GM18907 (cell line): ENCODE data around the gene FAM72D.
A peak's percentile ranks its signal among the peaks of the same experiment; 100 is the strongest.
"Not testable (repeated sequence)": the region's sequence is repeated elsewhere in the genome, so short reads cannot be mapped to it uniquely, and the experiment has no call there.

Experiments
- ATAC-seq: cut with Tn5 transposase; IDR thresholded peaks from one replicate; pipeline ENCODE4 v1.9.1; 2021; ENCODE audit warnings: mild to moderate bottlenecking, moderate library complexity; ENCODE audit not compliant: unreplicated experiment

FAM72D gene

DNA sequence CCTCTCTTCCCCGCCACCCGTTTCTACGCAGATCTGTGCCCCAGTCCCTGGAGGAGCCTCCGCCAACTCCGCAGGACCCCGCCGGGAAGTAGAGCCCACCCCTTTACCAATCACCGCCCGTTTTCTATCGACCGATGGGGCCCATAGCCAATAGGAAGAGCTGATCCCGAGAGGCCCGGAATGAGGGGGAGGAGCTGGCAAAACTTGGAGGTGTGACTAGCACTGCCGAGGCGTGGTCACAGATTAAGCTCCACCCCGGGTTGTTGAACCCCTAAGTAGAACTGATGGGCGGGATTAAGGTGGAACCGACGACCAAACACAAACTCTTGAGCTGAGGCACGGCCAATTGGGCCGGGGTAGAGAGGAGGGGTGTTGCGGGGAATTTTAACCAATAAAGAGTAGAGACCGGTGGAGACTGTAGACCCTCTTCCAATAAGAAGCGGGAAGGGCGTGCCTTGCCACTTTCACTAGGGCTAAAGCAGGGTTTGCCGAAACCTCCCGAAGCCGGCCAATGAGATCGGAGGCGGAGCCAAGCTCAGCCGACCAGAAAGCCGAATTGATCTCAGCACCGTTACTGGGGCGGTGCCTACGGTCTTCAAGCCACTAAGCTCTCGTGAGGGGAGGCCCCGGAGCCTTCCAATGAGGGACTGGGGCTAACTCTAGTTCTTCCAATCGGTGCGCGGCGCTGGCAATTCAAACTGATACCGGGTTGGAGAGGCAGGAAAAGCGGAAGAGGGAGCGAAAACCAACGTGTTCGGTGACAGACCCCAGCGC is at the start of gene FAM72D, which contains the start of gene SRGAP2B:
Gene FAM72D, plus strand, starts transcription at position 691 of the 774 bp plus-strand sequence. CDS start 874 bp downstream, outside the sequence.
Gene SRGAP2B, minus strand, starts transcription at position 45 of the 774 bp plus-strand sequence. CDS start 2,427 bp downstream, outside the sequence.
- peak; percentile 89 for ATAC-seq

DNA sequence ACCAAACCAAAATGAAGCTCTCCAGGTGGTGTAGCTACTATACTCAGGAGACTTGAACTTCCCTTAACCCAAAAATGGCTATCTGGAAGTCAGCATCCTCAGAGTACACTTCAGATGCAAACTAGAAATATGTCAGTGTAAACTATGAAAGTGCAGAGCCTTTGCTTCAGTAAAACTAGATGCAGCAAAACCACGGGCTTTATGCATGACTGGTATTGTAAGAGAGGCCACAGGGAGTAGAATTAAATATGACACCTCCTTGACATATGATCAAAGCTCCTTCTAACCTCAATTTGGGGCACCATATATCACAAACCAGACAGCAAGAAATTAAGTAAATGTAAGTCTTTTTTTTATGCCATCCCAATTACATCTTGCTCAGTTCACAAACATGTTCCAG is 48.2 kb upstream of the FAM72D start:
- ATAC-seq: not testable (repeated sequence)

DNA sequence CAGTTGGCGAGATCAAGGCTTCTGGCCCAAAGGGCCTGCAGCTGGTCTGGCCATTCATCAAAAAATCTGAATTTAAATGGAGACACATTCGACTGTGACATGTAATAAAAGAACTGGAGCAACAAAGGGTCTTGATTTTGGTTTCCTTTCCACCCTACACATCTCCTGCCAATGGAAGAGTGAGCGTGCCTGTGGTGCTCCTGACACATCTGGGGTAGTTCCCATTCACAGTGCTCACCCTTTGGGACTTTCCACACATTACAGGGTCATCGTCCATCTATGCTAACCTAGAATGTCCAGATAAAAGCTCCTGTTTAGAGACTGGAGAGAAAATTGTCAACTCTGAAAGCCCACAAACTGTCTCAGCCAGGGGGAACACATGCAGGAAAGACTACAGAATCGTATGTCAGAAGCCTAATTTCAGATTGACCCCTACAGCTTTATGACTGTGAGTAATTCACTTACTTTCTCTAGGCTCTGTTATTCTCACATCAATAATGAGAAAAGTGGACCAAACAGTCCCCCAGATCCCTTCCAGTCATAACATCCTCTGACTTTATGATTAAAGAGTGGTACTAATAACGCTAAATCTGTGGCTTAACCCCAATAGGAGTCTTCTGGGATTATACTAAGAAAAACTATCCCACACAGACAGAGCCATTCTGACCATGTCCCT is 47.5 kb upstream of the FAM72D start:
- not testable (repeated sequence) for ATAC-seq

DNA sequence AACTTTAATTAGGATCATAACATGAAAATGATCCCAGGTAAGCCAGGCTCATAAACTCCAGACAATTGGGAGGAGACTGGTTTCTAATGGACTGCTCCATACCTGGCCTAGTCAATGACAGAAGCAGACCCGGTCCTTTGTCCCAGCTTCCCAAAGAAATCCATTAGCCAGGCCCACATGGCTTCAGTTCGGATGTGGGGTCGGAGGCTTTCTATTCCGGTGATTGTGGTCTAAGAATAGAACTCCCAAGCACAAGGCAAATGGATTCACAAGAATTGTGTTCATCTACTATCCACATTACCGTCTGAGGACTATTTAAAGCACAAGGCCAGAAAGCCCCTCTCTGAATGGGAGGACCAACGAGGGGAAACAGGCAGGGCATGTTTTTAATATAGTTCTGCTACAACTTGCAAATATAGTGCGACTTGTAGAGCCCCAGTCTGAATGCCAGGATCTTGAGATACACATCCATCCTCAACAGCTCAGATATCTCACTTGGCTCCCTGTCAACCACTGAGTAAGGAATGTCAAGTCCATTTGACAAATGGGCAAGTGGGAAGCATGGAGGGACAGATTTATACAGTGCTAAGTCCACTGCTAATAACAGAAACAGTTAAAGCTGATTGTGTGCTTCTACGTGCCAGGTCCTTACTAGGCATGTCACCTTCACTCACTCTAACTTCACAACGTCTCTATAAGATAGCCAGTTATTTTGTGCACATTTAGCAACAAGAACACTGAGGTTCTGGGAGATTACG is 43.6 kb upstream of the FAM72D start:
- ATAC-seq: not testable (repeated sequence)

DNA sequence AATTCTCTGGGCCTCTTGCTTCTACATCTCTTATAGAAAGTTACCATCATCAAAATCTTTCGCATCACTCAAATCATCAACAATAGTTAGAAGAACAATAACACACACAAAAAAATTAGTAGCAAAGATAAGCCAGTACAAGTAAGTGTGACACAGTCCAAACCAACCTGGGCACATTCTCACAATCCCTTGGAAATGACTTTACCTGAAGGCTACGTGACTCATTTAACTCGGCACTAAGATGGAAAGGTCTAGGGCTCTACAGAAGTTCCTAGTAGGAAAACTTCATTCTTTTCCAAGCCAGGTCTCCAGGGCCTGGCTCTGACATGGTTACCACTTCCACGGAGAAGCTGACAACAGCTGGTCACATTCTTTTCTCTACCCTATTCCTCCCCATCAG is 42.3 kb upstream of the FAM72D start:
- not testable (repeated sequence) for ATAC-seq

DNA sequence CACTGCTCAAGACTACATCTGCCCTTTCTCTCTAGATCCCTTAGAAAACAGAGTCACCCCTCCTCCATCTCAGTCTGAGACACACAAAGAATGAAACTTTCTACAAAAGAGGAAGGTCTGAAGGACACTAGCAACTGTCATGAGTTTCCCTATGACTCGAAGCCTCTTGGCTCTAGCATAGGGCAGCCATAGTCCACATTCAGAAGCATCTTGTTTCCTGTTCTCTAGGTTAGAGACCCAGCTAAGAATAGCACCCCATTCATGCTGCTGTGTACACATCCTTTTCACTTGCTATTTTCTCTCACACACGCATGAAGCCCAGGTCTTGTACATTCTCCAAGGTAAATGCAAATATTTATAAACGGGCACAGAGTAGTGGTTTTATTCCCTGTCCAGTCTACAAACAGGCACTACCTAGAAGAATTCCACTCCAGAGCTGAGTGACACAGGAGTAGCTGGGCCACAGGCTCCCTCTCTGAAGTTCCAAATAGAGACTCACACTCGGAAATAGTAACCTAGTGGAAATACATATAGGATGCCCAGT is 40.5 kb upstream of the FAM72D start:
- ATAC-seq: peak; percentile 99

DNA sequence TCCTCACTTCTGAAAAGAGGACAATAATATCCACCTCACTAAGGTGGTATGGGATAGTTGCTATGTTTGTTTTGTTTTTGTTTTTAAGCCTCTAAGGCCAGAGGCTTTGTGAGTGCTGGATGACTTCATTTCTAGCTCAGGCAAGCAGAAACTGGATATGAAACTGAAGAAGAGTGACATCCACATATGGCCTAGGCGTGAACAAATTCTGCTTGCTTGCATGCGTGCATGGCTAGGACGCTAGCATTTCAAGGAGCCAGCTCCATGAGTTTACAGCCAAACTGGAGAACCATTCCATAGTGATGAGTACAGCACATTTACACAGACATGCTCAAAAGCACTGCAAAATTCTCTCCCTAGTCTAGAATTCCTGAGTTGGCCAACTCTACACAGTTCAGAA is 37.6 kb upstream of the FAM72D start:
- peak; percentile 43 for ATAC-seq

DNA sequence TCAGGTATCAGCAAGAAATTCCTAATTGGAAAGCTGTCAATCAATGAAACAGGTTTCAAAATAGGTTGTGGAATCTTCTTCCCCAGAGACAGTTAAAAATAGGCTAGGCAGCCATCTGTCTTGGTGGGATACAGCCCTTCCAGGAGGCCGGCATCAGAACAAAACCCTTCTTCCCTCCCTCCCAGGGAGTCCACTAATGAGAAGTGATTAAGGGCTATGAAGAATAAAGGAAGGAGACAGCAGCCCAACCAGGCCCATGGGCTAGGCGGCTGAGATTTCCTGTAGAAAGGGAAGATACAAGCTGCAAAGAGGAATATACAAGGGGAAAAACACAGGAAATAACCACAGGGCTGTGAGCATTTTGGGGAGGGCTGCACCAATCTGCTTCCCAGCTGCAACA is 32.5 kb upstream of the FAM72D start:
- not testable (repeated sequence) for ATAC-seq

DNA sequence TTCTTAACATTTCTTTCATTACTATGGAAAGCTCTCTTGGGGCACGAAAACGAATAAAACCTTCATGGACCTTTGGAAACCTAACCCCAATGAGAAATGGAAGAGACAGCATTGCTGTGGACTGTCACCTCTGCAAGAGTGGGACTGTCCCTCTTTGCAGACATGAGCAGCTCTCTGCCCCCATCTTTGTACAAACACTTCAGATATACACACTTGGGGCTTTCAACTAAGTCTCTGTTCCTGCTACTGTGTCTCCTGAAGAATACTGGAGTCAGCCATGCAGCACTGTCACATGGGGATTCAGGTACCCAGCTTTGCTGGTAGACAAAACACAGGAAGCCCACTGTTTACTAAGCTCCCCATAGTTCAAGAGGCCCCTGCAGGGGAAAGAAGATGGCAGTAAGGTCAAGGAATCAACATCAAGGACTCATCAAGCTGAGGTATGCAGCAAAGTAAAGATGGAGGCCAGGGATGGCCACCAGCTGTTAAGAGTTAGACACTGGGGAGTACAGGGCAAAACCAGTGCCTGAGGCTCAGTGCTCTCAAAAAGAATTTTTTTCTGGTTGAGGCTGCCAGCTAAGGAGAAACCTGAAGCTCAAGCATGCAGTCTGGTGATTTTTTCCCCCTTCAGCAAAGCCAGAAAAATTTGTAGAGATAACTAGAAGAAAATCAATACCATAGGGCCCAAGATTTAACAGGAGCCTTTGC is 31.7 kb upstream of the FAM72D start:
- ATAC-seq: not testable (repeated sequence)

DNA sequence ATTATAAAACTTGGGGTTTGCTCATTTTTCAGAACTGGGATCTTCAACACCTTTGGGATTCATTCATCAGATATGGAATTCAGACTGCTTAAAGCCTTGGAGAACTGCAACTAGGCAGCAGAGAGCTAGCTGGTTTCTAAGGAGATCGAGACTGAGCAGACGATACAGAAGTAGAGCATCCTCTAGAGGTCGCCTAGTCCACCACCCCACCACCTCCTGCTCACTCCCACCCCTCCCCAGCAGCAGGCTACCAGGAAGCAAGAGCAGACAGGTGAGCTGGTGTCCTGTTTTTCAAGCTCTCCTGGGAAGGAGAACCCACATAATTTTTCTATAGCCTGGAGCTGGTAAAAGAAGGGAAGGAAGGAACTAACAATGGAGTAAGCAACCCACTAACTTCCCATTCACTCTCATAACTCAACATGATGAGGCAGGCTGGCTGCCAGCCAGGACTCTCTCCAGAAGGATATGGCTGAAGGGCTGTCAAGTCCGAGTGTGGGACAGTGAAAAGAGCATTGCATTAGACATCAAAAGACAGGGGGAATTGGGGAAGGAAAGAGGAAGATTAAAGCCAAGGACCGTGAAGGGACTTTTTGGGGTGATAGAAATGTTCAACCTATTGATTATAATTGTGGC is 30.5 kb upstream of the FAM72D start:
- peak; percentile 68 for ATAC-seq

DNA sequence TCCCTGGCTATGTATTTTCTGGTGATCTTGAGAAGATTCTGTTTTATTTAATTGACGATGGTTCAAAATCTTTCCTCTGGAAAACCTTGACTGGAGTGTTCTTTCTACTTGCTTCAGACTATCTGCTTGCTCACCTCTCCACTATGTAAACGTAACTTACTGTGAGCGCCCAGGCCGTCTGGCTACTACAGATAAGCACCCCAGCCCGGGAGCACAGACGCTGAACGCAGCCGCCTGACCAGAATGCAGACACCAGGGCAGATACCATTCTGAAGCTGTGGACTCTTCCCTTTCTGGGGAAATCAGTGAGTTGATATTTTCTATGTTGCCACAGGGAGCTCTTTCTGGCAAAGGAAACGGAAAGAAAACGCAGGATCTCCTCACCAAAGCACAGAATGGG is 29.3 kb upstream of the FAM72D start:
- not testable (repeated sequence) for ATAC-seq

DNA sequence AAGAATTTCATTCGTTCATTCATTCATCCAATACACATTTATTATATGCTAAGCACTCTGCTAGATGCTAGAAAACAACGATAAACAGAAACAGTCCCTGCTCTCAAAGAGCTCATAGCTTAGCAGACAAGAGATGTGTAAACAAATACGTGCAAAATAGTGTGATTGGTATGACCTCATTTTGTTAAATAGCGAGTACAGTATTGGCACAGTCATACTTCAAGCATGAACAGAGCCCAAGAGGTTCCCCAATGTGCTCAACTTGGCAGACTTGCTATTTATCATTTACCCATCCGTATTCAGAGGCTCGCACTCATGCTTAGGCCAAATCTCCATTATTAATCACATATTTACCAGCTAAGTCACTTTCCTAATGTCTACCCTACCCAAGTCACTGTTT is 24.2 kb upstream of the FAM72D start:
- not testable (repeated sequence) for ATAC-seq

DNA sequence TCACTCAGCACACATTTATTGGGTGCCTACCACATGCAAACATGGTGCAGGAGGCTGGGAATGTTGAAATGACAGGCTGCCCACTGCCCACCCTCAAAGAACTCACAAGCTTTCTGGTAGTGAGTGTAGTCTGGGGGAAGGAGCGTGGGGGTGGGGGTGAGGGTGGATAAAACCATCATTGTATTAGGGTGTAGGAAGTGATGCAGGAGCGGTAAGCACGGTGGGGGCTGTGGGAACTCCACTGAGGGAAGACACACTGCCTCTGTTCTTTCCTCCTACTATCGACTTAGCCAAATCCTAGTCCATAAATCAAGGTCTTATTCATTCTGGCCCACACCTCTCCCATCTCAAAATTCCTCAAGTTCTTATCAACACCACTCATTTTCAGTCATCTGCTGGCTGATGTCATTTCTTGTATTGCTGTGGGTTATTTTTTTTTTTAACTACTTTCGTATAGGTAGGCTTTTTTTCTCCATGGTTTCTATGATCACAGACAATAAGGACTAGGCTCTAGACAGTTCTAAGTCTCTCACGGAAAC is 21.7 kb upstream of the FAM72D start:
- ATAC-seq: not testable (repeated sequence)

DNA sequence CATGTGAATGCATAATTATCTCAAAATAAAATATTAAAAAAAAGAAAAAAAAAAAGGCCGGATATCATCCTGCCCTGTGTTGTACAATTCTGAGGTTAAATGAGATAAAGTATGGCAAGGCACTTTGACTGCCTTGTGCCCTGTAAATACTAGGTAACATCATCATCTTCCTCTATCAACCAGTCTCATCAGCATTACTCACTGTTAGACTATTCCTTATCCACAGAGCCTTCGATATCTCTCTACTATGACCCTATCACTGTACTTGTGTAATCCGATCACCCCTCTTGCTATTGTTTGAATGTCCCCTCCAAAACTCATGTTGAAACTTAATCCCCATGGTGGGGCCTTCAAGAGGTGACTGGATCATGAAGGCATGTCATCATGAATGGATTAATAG is 18.9 kb upstream of the FAM72D start:
- ATAC-seq: not testable (repeated sequence)

DNA sequence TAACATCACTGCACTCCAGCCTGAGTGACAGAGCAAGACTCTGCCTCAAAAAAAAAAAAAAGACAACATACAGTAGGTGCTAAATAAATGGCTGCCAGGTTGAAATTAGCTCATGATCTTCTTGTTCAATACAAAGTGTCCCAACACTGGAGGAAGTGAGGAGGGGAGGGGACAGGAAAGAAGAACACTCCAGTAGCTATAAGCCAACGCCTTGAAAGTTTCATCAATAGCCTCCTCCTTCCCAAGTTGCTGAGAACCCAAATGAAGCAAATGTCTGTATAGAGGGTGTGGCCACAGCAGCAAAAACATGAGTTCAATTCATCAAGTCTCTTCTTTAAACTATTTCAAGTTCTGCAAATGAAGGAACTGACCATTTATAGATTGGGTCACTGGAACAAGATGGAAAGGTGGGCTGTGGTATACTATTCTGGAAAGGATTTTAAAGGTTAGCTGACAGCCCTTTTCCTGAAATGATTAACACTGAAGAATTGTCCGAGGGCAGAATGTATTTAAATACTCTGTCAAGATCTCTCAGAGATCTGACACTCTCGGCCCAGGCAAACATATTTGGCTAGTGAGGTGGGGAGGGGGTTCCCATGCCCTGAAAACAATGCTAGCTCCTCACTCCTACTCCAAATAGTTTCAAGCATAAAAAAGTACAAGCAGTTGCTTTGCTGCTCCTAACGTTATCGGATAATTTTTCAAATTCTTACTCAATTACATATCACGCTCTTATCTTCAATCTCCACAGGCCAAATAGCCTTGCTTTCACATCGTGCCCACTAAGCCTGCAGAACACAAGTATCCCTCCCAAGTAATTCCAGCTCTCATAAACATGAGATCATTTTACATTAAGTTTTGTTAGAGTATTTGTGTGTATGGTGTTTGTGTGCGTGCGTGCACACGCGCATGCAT is 17.6 kb upstream of the FAM72D start:
- not testable (repeated sequence) for ATAC-seq

DNA sequence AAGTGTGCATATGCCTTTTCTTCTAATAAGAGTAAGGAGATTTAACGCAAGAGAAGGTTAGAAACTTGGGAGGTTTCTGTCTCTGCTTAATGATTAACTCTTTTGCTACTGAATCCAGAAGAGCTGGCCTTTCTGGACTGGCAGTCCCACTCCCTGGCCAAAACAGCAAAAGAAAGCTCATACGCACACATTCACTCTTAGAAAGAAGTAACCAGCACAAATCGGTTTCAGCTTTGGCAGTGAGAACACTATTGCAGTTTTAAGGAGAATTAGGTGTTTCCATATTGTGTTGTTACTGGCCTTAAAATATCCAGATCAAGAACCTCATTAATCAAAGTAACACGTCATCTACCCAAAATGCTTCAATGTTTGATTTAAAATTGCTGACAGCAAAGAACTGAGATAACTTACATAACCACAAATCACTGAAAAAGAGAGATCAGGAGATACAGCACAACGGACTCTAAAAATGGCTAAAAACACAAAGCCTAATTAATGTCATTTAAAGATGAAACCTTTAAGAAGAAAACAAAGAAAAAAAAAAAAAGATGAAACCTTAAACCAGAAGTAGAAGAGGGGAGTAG is 16.9 kb upstream of the FAM72D start:
- not testable (repeated sequence) for ATAC-seq

DNA sequence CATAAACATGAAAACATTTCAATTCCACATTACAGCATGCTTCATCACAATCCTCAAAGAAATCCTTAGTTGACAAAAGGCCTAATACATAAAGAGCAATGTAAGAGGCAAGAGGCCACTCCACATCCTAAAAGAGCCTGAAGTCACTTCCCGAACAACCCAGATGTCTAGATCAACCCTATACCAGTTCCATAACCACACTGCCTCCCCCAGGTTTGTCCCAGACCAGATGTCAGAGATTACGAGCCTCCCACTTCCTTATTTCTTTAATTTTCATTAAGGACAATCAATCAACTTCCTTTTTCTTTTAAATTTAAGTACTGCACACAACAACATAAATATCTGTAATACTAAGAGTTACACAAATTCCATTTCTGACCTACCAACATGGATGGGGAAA is 16.0 kb upstream of the FAM72D start:
- ATAC-seq: not testable (repeated sequence)

DNA sequence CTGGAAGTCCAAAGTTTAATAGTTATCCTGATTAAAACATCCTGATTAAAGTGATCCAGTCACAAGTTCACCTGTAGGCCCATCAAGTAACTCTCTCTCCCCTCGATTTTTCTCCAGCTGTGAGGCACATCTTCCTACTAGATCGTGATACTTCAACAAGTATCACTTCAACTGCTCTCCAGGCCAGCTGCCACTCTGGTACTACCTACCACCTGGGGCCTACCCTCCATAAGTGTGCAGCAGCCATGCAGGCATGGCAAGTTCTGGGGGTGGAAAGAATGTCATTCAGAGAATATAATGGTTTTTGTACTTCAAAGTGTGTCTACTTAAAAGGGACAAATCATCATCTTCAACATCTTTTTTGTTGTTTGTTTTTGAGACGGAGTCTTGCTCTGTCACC is 15.6 kb upstream of the FAM72D start:
- not testable (repeated sequence) for ATAC-seq
